Measurements from ENCODE around the gene TUBA4B.

- TF ChIP-seq CTCF (IDR thresholded peaks at IDR 0.05) (no peak), POLR2A (IDR thresholded peaks at IDR 0.05) (no peak)
These were observed 47.1 kb upstream of the TUBA4B start for GRCh38 chr2:219205981-219206327.

Measured in tibial nerve (tissue), 3 donors.